Endodermal cell (in vitro differentiated cells): ENCODE measurements around the gene SEPTIN5. TPM values are rescaled to one million over a fixed set of nuclear protein-coding genes. Genes with fewer than 3 reads are reported as not detected.

Source experiments
- DNase-seq: peaks from one replicate; pipeline ENCODE4 v3.0.0-alpha.2; 2017
- H3K27ac ChIP-seq: 2 replicates; pipeline ENCODE4 v1.5.1; 2013; ENCODE audit warnings: mild to moderate bottlenecking, low read depth, low read length, moderate library complexity
- H3K27me3 ChIP-seq: 2 replicates; pipeline ENCODE4 v1.6.1; 2013; ENCODE audit warnings: mild to moderate bottlenecking, low read length, moderate library complexity; ENCODE audit not compliant: insufficient read depth, control insufficient read depth, poor library complexity, severe bottlenecking
- H3K36me3 ChIP-seq: 2 replicates; pipeline ENCODE4 v1.7.0; 2013; ENCODE audit warnings: mild to moderate bottlenecking, low read length, moderate library complexity; ENCODE audit not compliant: control insufficient read depth, insufficient read depth
- H3K4me1 ChIP-seq: one replicate; pipeline ENCODE4 v1.7.0; 2013; ENCODE audit warnings: low read length; ENCODE audit not compliant: control insufficient read depth, insufficient read depth
- H3K4me3 ChIP-seq: 2 replicates; pipeline ENCODE4 v1.5.1; 2013; ENCODE audit warnings: mild to moderate bottlenecking, low read length, moderate library complexity
- H3K9ac ChIP-seq: 2 replicates; pipeline ENCODE4 v1.6.1; 2013; ENCODE audit warnings: mild to moderate bottlenecking, low read length, moderate library complexity; ENCODE audit not compliant: poor library complexity, severe bottlenecking; ENCODE audit errors: extremely low read depth
- H3K9me3 ChIP-seq: 2 replicates; pipeline ENCODE4 v1.6.1; 2013; ENCODE audit warnings: mild to moderate bottlenecking, low read length, moderate library complexity; ENCODE audit not compliant: control insufficient read depth
- H3K27ac Mint-ChIP-seq: 2 replicates; pipeline ENCODE4 v1.8.0; 2020; ENCODE audit warnings: mixed read lengths
- H3K27me3 Mint-ChIP-seq: 2 replicates; pipeline ENCODE4 v1.8.0; 2021; ENCODE audit warnings: mild to moderate bottlenecking, mixed read lengths; ENCODE audit not compliant: insufficient read depth
- H3K36me3 Mint-ChIP-seq: 2 replicates; pipeline ENCODE4 v1.8.0; 2020; ENCODE audit warnings: low read depth, mixed read lengths
- H3K4me1 Mint-ChIP-seq: 2 replicates; pipeline ENCODE4 v1.8.0; 2020; ENCODE audit warnings: mixed read lengths
- H3K4me3 Mint-ChIP-seq: 2 replicates; pipeline ENCODE4 v1.8.0; 2020; ENCODE audit warnings: mild to moderate bottlenecking, moderate library complexity, mixed read lengths
- H3K9me3 Mint-ChIP-seq: 2 replicates; pipeline ENCODE4 v1.8.0; 2020; ENCODE audit warnings: mild to moderate bottlenecking, mixed read lengths
- CTCF ChIP-seq: fragments of 200-600 bp; sonication (generic); conservative IDR thresholded peaks from 2 replicates; pipeline ENCODE4 v1.5.0; 2021; ENCODE audit warnings: antibody characterized with exemption, mild to moderate bottlenecking
- WGBS, 2 experiments: methylation state at CpG; one replicate each; pipeline versions ENCODE4 v1.1.5 to v1.1.7; 2013; ENCODE audit warnings: missing lambda C conversion rate in 2 of 2, mixed read lengths in 1 of 2; ENCODE audit not compliant: insufficient coverage in 1 of 2, insufficient read length in 1 of 2; 5-methylcytosine and 5-hydroxymethylcytosine counted together
- total RNA-seq, 2 donors: library from RNA; stranded (reverse); fragmentation: NEBNext Ultra II Directional in 1 of 2; extraction: Animal tissue kit (Norgen Biotek cat#: 25700) in 1 of 2; gene quantifications; 2 replicates in 1 of 2; 3 replicates in 1 of 2; pipeline ENCODE4 v1.2.1, GENCODE V29; 2021

Gene SEPTIN5
- total RNA-seq, 2 donors from 2014 or later, result 9.8 to 20.0 TPM

- Mint-ChIP-seq H3K27ac (no peak overlapping the region), H3K4me3 (no peak overlapping the region), H3K4me1 (no peaks in the 10 kb centered on the region), H3K9me3 (no peaks in the 10 kb centered on the region), H3K36me3 (no peaks in the 10 kb centered on the region), H3K27me3 (no peaks in the 10 kb centered on the region)
- H3K36me3 ChIP-seq, result no peaks in the 10 kb centered on the region
- DNase-seq, result no peak
- no peak overlapping the region for H3K9ac ChIP-seq
- H3K9me3 ChIP-seq, result no peaks in the 10 kb centered on the region
- H3K4me3 ChIP-seq, result no peak overlapping the region
- peaks cover 4% of the 10 kb centered on the region for H3K4me1 ChIP-seq
- H3K27ac ChIP-seq, result no peak overlapping the region
- 88 to 91% methylated on average over 7 to 16 of the region's 17 CpGs for WGBS, 2 experiments
- no peaks in the 10 kb centered on the region for H3K27me3 ChIP-seq
- TF ChIP-seq CTCF, result no peak
Measured at GRCh38 chr22:19737846-19738663, 23.8 kb downstream of the SEPTIN5 start.

- Mint-ChIP-seq H3K27ac (no peak overlapping the region), H3K36me3 (no peaks in the 10 kb centered on the region), H3K4me3 (no peak overlapping the region), H3K27me3 (no peaks in the 10 kb centered on the region), H3K4me1 (no peaks in the 10 kb centered on the region), H3K9me3 (no peaks in the 10 kb centered on the region)
- Histone ChIP-seq H3K9ac (no peak overlapping the region), H3K4me3 (no peak overlapping the region), H3K27me3 (no peaks in the 10 kb centered on the region), H3K9me3 (no peaks in the 10 kb centered on the region), H3K4me1 (peaks cover 4% of the 10 kb centered on the region), H3K36me3 (no peaks in the 10 kb centered on the region), H3K27ac (no peak overlapping the region)
- no peak for DNase-seq
- TF ChIP-seq CTCF, result no peak
- WGBS, 2 experiments, result 90% methylated on average over 26 to 30 of the region's 31 CpGs
Measured at GRCh38 chr22:19738664-19739447, 24.6 kb downstream of the SEPTIN5 start.

- no peaks in the 10 kb centered on the region for H3K27me3 ChIP-seq
- WGBS, 2 experiments, result 93% methylated on average over 7 to 16 of the region's 16 CpGs
- H3K4me1 ChIP-seq, result peaks cover 4% of the 10 kb centered on the region
- no peaks in the 10 kb centered on the region for H3K36me3 ChIP-seq
- no peaks in the 10 kb centered on the region for H3K9me3 ChIP-seq
- Mint-ChIP-seq H3K27ac (no peak overlapping the region), H3K36me3 (no peaks in the 10 kb centered on the region), H3K4me1 (no peaks in the 10 kb centered on the region), H3K27me3 (no peaks in the 10 kb centered on the region), H3K9me3 (no peaks in the 10 kb centered on the region), H3K4me3 (no peak overlapping the region)
- no peak overlapping the region for H3K27ac ChIP-seq
- DNase-seq, result no peak
- no peak for TF ChIP-seq CTCF
- no peak overlapping the region for H3K9ac ChIP-seq
- no peak overlapping the region for H3K4me3 ChIP-seq
Measured at GRCh38 chr22:19739448-19739895, 25.2 kb downstream of the SEPTIN5 start.
